H1 (cell line): ENCODE data around the gene HDAC9. TPM values are rescaled to one million over a fixed set of nuclear protein-coding genes. Genes with fewer than 3 reads are reported as not detected.

Source experiments
- CTCF ChIA-PET: fragments of 300-600 bp; sonication (Branson Sonifier 250); formaldehyde crosslinking; loops from one replicate; lab custom pipeline; 2021; ENCODE audit not compliant: partially characterized antibody; lab: Charles Lee
- POLR2A ChIA-PET: fragments of 300-600 bp; sonication (Branson Sonifier 250); formaldehyde crosslinking; loops from one replicate; lab custom pipeline; 2021; ENCODE audit warnings: inconsistent platforms; ENCODE audit not compliant: partially characterized antibody; lab: Charles Lee
- DNase-seq, 2 experiments: peaks; one replicate each; pipeline versions ENCODE4 v3.0.0 to v3.0.0-alpha.2; 2010 to 2022; ENCODE audit warnings: low spot score in 2 of 2, low read depth in 1 of 2, mixed read lengths in 1 of 2
- FAIRE-seq: peaks from 2 replicates; lab custom pipeline; 2011; peaks lifted over from hg19 to GRCh38; lab: Jason Lieb, UNC
- H2AFZ ChIP-seq: 2 replicates; pipeline ENCODE4 v1.8.1; 2012; ENCODE audit warnings: low read length, inconsistent platforms
- H2AK5ac ChIP-seq: 2 replicates; pipeline ENCODE4 v1.6.1; 2013; ENCODE audit warnings: low read depth, low read length
- H2BK120ac ChIP-seq: replicated peaks from 2 replicates; pipeline ENCODE3; 2013; ENCODE audit warnings: low read depth, low read length, inconsistent platforms
- H2BK12ac ChIP-seq: 2 replicates; pipeline ENCODE4 v1.6.1; 2013; ENCODE audit warnings: low read depth, low read length
- H2BK15ac ChIP-seq: 2 replicates; pipeline ENCODE4 v1.6.1; 2013; ENCODE audit warnings: low read length
- H2BK20ac ChIP-seq: 2 replicates; pipeline ENCODE4 v1.6.1; 2013; ENCODE audit warnings: low read length
- H2BK5ac ChIP-seq: 2 replicates; pipeline ENCODE4 v1.6.1; 2013; ENCODE audit warnings: low read depth, low read length
- H3K14ac ChIP-seq: 2 replicates; pipeline ENCODE4 v1.6.1; 2013; ENCODE audit warnings: inconsistent platforms; ENCODE audit not compliant: insufficient read length
- H3K18ac ChIP-seq: 2 replicates; pipeline ENCODE4 v1.6.1; 2013; ENCODE audit warnings: low read length; ENCODE audit errors: extremely low read depth
- H3K23ac ChIP-seq: 2 replicates; pipeline ENCODE4 v1.6.1; 2013; ENCODE audit warnings: inconsistent platforms; ENCODE audit not compliant: insufficient read length
- H3K23me2 ChIP-seq: 2 replicates; pipeline ENCODE4 v1.6.1; 2013; ENCODE audit warnings: low read depth, low read length
- H3K27ac ChIP-seq: 2 replicates; pipeline ENCODE4 v1.6.1; 2011; ENCODE audit warnings: low read depth, low read length, inconsistent platforms
- H3K27me3 ChIP-seq, 4 experiments: replicated peaks in 1 of 4; 1 replicate in 1 of 4; 2 replicates in 3 of 4; pipeline versions ENCODE4 v1.6.1 to v1.8.1; 2011 to 2013; ENCODE audit warnings: low read length in 3 of 4, mild to moderate bottlenecking in 3 of 4, inconsistent platforms in 2 of 4, mixed read lengths in 2 of 4, moderate library complexity in 1 of 4; ENCODE audit not compliant: control insufficient read depth in 3 of 4, insufficient read depth in 3 of 4; ENCODE audit errors: extremely low read depth in 1 of 4
- H3K36me3 ChIP-seq, 4 experiments: 2 replicates each; pipeline versions ENCODE4 v1.6.1 to v1.8.1; 2011 to 2013; ENCODE audit warnings: mild to moderate bottlenecking in 4 of 4, low read length in 3 of 4, moderate library complexity in 2 of 4, control low read depth in 1 of 4, inconsistent platforms in 1 of 4; ENCODE audit not compliant: insufficient read depth in 4 of 4, control insufficient read depth in 2 of 4
- H3K4ac ChIP-seq: replicated peaks from 2 replicates; pipeline ENCODE3; 2013; ENCODE audit warnings: low read length, low read depth, mixed read lengths, inconsistent platforms; ENCODE audit not compliant: insufficient read length
- H3K4me1 ChIP-seq, 4 experiments: replicated peaks in 1 of 4; 1 replicate in 1 of 4; 2 replicates in 3 of 4; pipeline versions ENCODE4 v1.6.1 to v1.8.1; 2011 to 2013; ENCODE audit warnings: low read length in 3 of 4, inconsistent platforms in 2 of 4, mixed read lengths in 1 of 4; ENCODE audit not compliant: insufficient read depth in 4 of 4, control insufficient read depth in 3 of 4
- H3K4me2 ChIP-seq, 2 experiments: 2 replicates each; pipeline versions ENCODE4 v1.6.1 to v1.8.1; 2011 to 2013; ENCODE audit warnings: low read depth in 2 of 2, low read length in 2 of 2, control low read depth in 1 of 2, inconsistent platforms in 1 of 2, mild to moderate bottlenecking in 1 of 2; ENCODE audit not compliant: insufficient read depth in 1 of 2
- H3K4me3 ChIP-seq, 4 experiments: fragments of 200-600, 300-600 bp in 1 of 4; sonication (generic), shearing (Covaris generic), sonication (Bioruptor Twin) in 1 of 4; 2 replicates each; pipeline versions ENCODE4 v1.5.1 to v1.8.1; 2011 to 2016; ENCODE audit warnings: low read length in 4 of 4, low read depth in 3 of 4, control low read depth in 2 of 4, inconsistent platforms in 2 of 4, mild to moderate bottlenecking in 2 of 4, mixed read lengths in 1 of 4, moderate library complexity in 1 of 4; ENCODE audit not compliant: insufficient read depth in 2 of 4; ENCODE audit errors: extremely low read depth in 1 of 4
- H3K56ac ChIP-seq: replicated peaks from 2 replicates; pipeline ENCODE3; 2013; ENCODE audit warnings: low read depth, mild to moderate bottlenecking, mixed read lengths, low read length, inconsistent platforms; ENCODE audit not compliant: insufficient read length
- H3K79me1 ChIP-seq: 2 replicates; pipeline ENCODE4 v1.6.1; 2013; ENCODE audit warnings: low read depth, low read length, control low read depth
- H3K79me2 ChIP-seq, 2 experiments: 2 replicates each; pipeline versions ENCODE4 v1.6.1 to v1.8.1; 2012 to 2013; ENCODE audit warnings: low read length in 2 of 2, mild to moderate bottlenecking in 2 of 2, inconsistent platforms in 1 of 2; ENCODE audit not compliant: insufficient read depth in 2 of 2, control insufficient read depth in 1 of 2
- H3K9ac ChIP-seq, 4 experiments: replicated peaks in 1 of 4; 1 replicate in 1 of 4; 2 replicates in 3 of 4; pipeline versions ENCODE4 v1.6.1 to v1.8.1; 2011 to 2013; ENCODE audit warnings: low read depth in 3 of 4, low read length in 3 of 4, control low read depth in 2 of 4, mild to moderate bottlenecking in 2 of 4, moderate library complexity in 2 of 4, inconsistent platforms in 1 of 4; ENCODE audit errors: extremely low read depth in 1 of 4
- H3K9me3 ChIP-seq, 2 experiments: 2 replicates each; pipeline versions ENCODE4 v1.6.1 to v1.8.1; 2012 to 2013; ENCODE audit warnings: mild to moderate bottlenecking in 2 of 2, moderate library complexity in 2 of 2, control low read depth in 1 of 2, inconsistent platforms in 1 of 2, low read depth in 1 of 2, low read length in 1 of 2, mixed read lengths in 1 of 2; ENCODE audit not compliant: insufficient read depth in 2 of 2
- H4K20me1 ChIP-seq, 2 experiments: replicated peaks in 1 of 2; 2 replicates each; pipeline versions ENCODE3 to v1.8.1; 2011 to 2013; ENCODE audit warnings: inconsistent platforms in 2 of 2, low read length in 2 of 2, mild to moderate bottlenecking in 1 of 2; ENCODE audit not compliant: insufficient read depth in 2 of 2, control insufficient read depth in 1 of 2
- H4K5ac ChIP-seq: 2 replicates; pipeline ENCODE4 v1.6.1; 2013; ENCODE audit warnings: low read length, low read depth, mixed read lengths, inconsistent platforms; ENCODE audit not compliant: insufficient read length
- H4K8ac ChIP-seq: 2 replicates; pipeline ENCODE4 v1.8.0; 2013; ENCODE audit warnings: mild to moderate bottlenecking, moderate library complexity, low read length, inconsistent platforms; ENCODE audit not compliant: insufficient read depth; ENCODE audit errors: extremely low read depth
- H4K91ac ChIP-seq: replicated peaks from 2 replicates; pipeline ENCODE3; 2013; ENCODE audit warnings: low read length, mixed read lengths, inconsistent platforms; ENCODE audit not compliant: insufficient read length
- TBP ChIP-seq: IDR thresholded peaks from 2 replicates; pipeline ENCODE4 v1.6.1; 2011; ENCODE audit warnings: low read depth, low read length, improper control_type of control experiment
- WGBS, 2 experiments: shearing (Covaris generic) in 1 of 2; methylation state at CpG; one replicate each; pipeline versions ENCODE4 v1.1.6 to v1.1.7; 2013 to 2015; ENCODE audit warnings: low lambda C conversion rate in 2 of 2, mixed read lengths in 2 of 2, inconsistent platforms in 1 of 2, low coverage in 1 of 2, missing lambda C conversion rate in 1 of 2; ENCODE audit not compliant: insufficient replicate concordance in 2 of 2, insufficient coverage in 1 of 2, insufficient read length in 1 of 2; ENCODE audit errors: extremely low coverage in 1 of 2, missing lambda C conversion rate in 1 of 2; 5-methylcytosine and 5-hydroxymethylcytosine counted together
- polyA plus RNA-seq, 7 experiments: library from polyadenylated mRNA; depleted of rRNA in 3 of 7; stranded (reverse) in 5 of 7; unstranded in 2 of 7; fragments of >200 nt in 5 of 7; fragments of 200-250 nt in 2 of 7; gene quantifications; 1 replicate in 5 of 7; 2 replicates in 1 of 7; 4 replicates in 1 of 7; pipeline versions ENCODE4 v1.2.1 to v1.2.3, GENCODE V29; 2011 to 2013; ENCODE audit warnings: missing spikeins in 2 of 7, mixed read lengths in 2 of 7
- total RNA-seq: library from RNA; stranded (reverse); fragmentation: NEBNext Ultra II Directional; extraction: Animal tissue kit (Norgen Biotek cat#: 25700); gene quantifications from 2 replicates; pipeline ENCODE4 v1.2.1, GENCODE V29; 2021

Gene HDAC9
- total and polyA plus RNA-seq, 2 of the 8 experiments (the other 6 are each of a cell fraction or from before 2014, with no cell fraction given) = 9.5 to 13.1 TPM

DNA sequence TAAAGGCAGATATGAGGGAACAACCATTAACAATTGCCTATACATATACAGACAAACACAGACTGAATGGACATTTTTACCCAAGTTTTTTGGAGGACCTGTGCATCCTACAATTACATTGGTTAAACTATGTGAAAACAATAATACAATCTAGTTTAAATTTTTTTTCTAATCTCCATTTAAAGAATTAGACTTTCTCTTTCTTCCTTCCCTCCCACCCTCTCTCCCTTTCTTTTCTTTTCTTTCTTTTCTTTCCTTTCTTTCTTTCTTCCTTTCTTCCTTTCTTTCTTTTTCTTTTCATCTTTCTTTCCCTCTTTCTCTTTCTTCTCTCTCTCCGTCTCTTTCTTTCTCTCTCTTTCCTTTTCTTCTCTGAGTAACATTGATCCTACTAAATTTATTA, 183.7 kb downstream of the HDAC9 start:
- Histone ChIP-seq H3K36me3 (no peaks in the 10 kb centered on the region), H2AK5ac (no peak overlapping the region), H4K91ac (no peak overlapping the region), H2BK120ac (no peak overlapping the region), H2BK5ac (no peak overlapping the region), H3K4me1 (no peaks in the 10 kb centered on the region), H2BK12ac (no peak overlapping the region), H3K14ac (no peak overlapping the region), H3K27me3 (no peaks in the 10 kb centered on the region), H2BK15ac (no peak overlapping the region), H3K18ac (no peak overlapping the region), H3K56ac (no peak overlapping the region), H3K23ac (no peak overlapping the region), H3K4me3 (no peak overlapping the region), H4K5ac (no peak overlapping the region), H3K79me1 (no peaks in the 10 kb centered on the region), H4K20me1 (no peaks in the 10 kb centered on the region), H2AFZ (no peak overlapping the region), H3K9ac (no peak overlapping the region), H4K8ac (no peak overlapping the region), H3K79me2 (no peaks in the 10 kb centered on the region), H3K27ac (no peak overlapping the region), H3K4me2 (no peak overlapping the region), H3K23me2 (no peaks in the 10 kb centered on the region), H3K9me3 (no peaks in the 10 kb centered on the region), H2BK20ac (no peak overlapping the region), H3K4ac (no peak overlapping the region)
- DNase-seq (no peak), FAIRE-seq (no peak)
- no peak for TF ChIP-seq TBP
- 81% methylated on average over 1 of the region's 1 CpG; no CpG with 5 or more reads in 1 of the 2 experiments for WGBS, 2 experiments
- ChIA-PET POLR2A (no interaction called here), CTCF (no interaction called here)
